PC-3 (cell line): ENCODE measurements around the gene UNK. TPM values are rescaled to one million over a fixed set of nuclear protein-coding genes. Genes with fewer than 3 reads are reported as not detected.
"Not testable (repeated sequence)": the region's sequence is repeated elsewhere in the genome, so short reads cannot be mapped to it uniquely, and the experiment has no call there.

Experiments
- ATAC-seq: fragments of 200-7000 bp; cut with Tn5 transposase; 2 replicates; pipeline ENCODE4 v1.9.1; 2020; ENCODE audit warnings: mild to moderate bottlenecking, moderate library complexity
- BruUV-seq: library from RNA; stranded (reverse); fragments of 400-500 nt; replicated peaks from 2 replicates; lab custom pipeline; 2021; lab: Mats Ljungman, UMichigan
- CTCF ChIA-PET: fragments of 300-600 bp; sonication (Branson Sonifier 250); formaldehyde crosslinking; loops from one replicate; lab custom pipeline; 2022; ENCODE audit warnings: antibody characterized with exemption; lab: Charles Lee
- POLR2A ChIA-PET: fragments of 300-600 bp; sonication (Branson Sonifier 250); formaldehyde crosslinking; loops from one replicate; lab custom pipeline; 2022; ENCODE audit warnings: antibody characterized with exemption; ENCODE audit not compliant: unreplicated experiment; lab: Charles Lee
- DNase-seq: peaks from one replicate; pipeline ENCODE4 v3.0.0-alpha.2; 2015
- H2AFZ ChIP-seq: fragments of 300-600 bp; sonication (generic); 2 replicates; pipeline ENCODE4 v1.6.0; 2016; ENCODE audit warnings: antibody characterized with exemption, low read length
- H3F3A ChIP-seq: fragments of 300-600 bp; sonication (generic); one replicate; pipeline ENCODE4 v1.6.0; 2017; ENCODE audit warnings: antibody characterized with exemption, low read length, control low read depth, mild to moderate bottlenecking; ENCODE audit not compliant: unreplicated experiment
- H3K27ac ChIP-seq: fragments of 300-600 bp; sonication (generic); 2 replicates; pipeline ENCODE4 v1.5.1; 2016; ENCODE audit warnings: mild to moderate bottlenecking, low read length
- H3K27me3 ChIP-seq: fragments of 300-600 bp; sonication (generic); 2 replicates; pipeline ENCODE4 v1.6.1; 2016; ENCODE audit warnings: low read length, mixed read lengths
- H3K36me3 ChIP-seq: fragments of 300-600 bp; sonication (generic); 2 replicates; pipeline ENCODE4 v1.6.1; 2016; ENCODE audit warnings: low read depth, mixed run types, low read length, mixed read lengths
- H3K4me1 ChIP-seq: fragments of 300-600 bp; sonication (generic); 2 replicates; pipeline ENCODE4 v1.5.1; 2016; ENCODE audit warnings: low read length; ENCODE audit not compliant: insufficient read depth
- H3K4me2 ChIP-seq: fragments of 300-600 bp; sonication (generic); 2 replicates; pipeline ENCODE4 v1.6.0; 2016; ENCODE audit warnings: low read length
- H3K4me3 ChIP-seq: fragments of 300-600 bp; sonication (generic); 2 replicates; pipeline ENCODE4 v1.5.1; 2016; ENCODE audit warnings: mild to moderate bottlenecking, low read length, mixed read lengths
- H3K79me2 ChIP-seq: fragments of 300-600 bp; sonication (generic); 2 replicates; pipeline ENCODE4 v1.6.1; 2017; ENCODE audit warnings: low read length, mixed read lengths
- H3K9ac ChIP-seq: fragments of 300-600 bp; sonication (generic); 2 replicates; pipeline ENCODE4 v1.6.0; 2016; ENCODE audit warnings: mild to moderate bottlenecking, low read length
- H3K9me2 ChIP-seq: fragments of 300-600 bp; sonication (generic); replicated peaks from 2 replicates; pipeline ENCODE4 v1.6.1; 2016; ENCODE audit warnings: mixed run types, low read length, mixed read lengths
- H3K9me3 ChIP-seq: fragments of 300-600 bp; sonication (generic); 2 replicates; pipeline ENCODE4 v1.6.1; 2016; ENCODE audit warnings: low read length, mixed read lengths
- H4K20me1 ChIP-seq: fragments of 300-600 bp; sonication (generic); 2 replicates; pipeline ENCODE4 v1.6.1; 2016; ENCODE audit warnings: low read length, mixed read lengths
- EZH2 ChIP-seq: fragments of 300-600 bp; sonication (generic); IDR thresholded peaks from one replicate; pipeline ENCODE4 v1.6.1; 2017; ENCODE audit warnings: antibody characterized with exemption, mild to moderate bottlenecking, low read length; ENCODE audit not compliant: unreplicated experiment
- EZH2phosphoT487 ChIP-seq: fragments of 300-600 bp; sonication (generic); IDR thresholded peaks from 2 replicates; pipeline ENCODE4 v1.6.1; 2018; ENCODE audit warnings: mild to moderate bottlenecking, antibody characterized with exemption, low read length, borderline replicate concordance
- intact Hi-C: fragments of 100-400 bp; cut with micrococcal nuclease; formaldehyde crosslinking; loops from 2 replicates; pipeline ENCODE4 v1.9.0; 2023
- total RNA-seq: library from RNA; depleted of rRNA; stranded (reverse); fragments of >200 nt; gene quantifications from 2 replicates; pipeline ENCODE4 v1.2.3, GENCODE V29; 2014
- TF ChIP-seq, protein P1 (sequence below): fragments of 300-600 bp; sonication (generic); conservative IDR thresholded peaks from 2 replicates; pipeline ENCODE4 v1.5.1; 2017; ENCODE audit warnings: antibody characterized with exemption, low read depth, mild to moderate bottlenecking, low read length

Gene UNK
- total RNA-seq, 1 experiment from 2014 or later, result 21.8 TPM

DNA sequence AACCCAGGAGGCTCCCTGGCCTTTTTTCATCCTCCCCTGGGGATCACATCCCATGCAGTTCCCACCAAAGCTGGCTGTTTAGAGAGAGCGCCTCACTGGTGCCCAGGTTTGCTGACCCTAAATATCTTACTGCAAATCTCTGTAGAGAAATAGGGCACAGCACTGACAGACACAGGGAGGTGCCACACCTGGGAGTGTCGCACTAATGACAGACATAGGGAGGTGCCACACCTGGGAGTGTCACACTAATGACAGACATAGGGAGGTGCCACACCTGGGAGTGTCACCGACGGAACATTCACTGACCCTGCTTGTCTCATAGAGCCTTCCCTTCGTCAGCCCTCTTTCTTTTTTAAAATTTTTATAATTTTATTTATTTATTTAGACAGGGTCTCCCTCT, 25.6 kb downstream of the UNK start:
- H3K4me3 ChIP-seq, result no peak overlapping the region
- ChIA-PET CTCF (no interaction called here), POLR2A (no interaction called here)
- H3K4me1 ChIP-seq, result peaks cover 9% of the 10 kb centered on the region
- H3K79me2 ChIP-seq, result no peaks in the 10 kb centered on the region
- no TSS peak for BruUV-seq
- DNase-seq, result no peak
- H3K36me3 ChIP-seq, result no peaks in the 10 kb centered on the region
- no peaks in the 10 kb centered on the region for H3F3A ChIP-seq
- no peak overlapping the region for H3K9ac ChIP-seq
- TF ChIP-seq EZH2, result no peak
- TF ChIP-seq EZH2phosphoT487, result no peak
- TF ChIP-seq, protein P1, sequence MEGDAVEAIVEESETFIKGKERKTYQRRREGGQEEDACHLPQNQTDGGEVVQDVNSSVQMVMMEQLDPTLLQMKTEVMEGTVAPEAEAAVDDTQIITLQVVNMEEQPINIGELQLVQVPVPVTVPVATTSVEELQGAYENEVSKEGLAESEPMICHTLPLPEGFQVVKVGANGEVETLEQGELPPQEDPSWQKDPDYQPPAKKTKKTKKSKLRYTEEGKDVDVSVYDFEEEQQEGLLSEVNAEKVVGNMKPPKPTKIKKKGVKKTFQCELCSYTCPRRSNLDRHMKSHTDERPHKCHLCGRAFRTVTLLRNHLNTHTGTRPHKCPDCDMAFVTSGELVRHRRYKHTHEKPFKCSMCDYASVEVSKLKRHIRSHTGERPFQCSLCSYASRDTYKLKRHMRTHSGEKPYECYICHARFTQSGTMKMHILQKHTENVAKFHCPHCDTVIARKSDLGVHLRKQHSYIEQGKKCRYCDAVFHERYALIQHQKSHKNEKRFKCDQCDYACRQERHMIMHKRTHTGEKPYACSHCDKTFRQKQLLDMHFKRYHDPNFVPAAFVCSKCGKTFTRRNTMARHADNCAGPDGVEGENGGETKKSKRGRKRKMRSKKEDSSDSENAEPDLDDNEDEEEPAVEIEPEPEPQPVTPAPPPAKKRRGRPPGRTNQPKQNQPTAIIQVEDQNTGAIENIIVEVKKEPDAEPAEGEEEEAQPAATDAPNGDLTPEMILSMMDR, result no peak
- H2AFZ ChIP-seq, result no peak overlapping the region
- H4K20me1 ChIP-seq, result no peaks in the 10 kb centered on the region
- no peak for ATAC-seq
- H3K9me2 ChIP-seq, result no peaks in the 10 kb centered on the region
- no peaks in the 10 kb centered on the region for H3K27me3 ChIP-seq
- no peak overlapping the region for H3K4me2 ChIP-seq
- no peak overlapping the region for H3K27ac ChIP-seq
- intact Hi-C loops, result no loop called here
- no peaks in the 10 kb centered on the region for H3K9me3 ChIP-seq

DNA sequence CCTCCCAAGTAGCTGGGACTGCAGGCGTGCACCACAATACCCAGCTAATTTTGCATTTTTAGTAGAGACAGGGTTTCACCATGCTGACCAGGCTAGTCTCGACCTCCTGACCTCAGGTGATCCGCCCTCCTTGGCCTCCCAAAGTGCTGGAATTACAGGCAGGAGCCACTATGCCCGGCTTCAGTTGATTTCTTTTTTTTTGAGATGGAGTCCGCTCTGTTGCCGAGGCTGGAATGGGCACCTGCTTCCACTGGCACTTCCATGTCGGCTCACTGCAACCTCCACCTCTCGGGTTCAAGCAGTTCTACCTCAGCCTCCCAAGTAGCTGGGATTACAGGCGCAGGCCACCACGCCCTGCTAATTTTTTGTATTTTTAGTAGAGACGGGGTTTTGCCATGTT, 26.1 kb downstream of the UNK start:
- POLR2A ChIA-PET, H3K27me3 ChIP-seq, CTCF ChIA-PET, H3K9me2 ChIP-seq, H3K36me3 ChIP-seq, H3K79me2 ChIP-seq, H3K27ac ChIP-seq, BruUV-seq, H3K4me2 ChIP-seq, H3K4me3 ChIP-seq, H4K20me1 ChIP-seq, H2AFZ ChIP-seq, intact Hi-C loops, DNase-seq, H3K9me3 ChIP-seq, ATAC-seq, H3F3A ChIP-seq, H3K9ac ChIP-seq: not testable (repeated sequence)
- H3K4me1 ChIP-seq, result peaks cover 12% of the 10 kb centered on the region

DNA sequence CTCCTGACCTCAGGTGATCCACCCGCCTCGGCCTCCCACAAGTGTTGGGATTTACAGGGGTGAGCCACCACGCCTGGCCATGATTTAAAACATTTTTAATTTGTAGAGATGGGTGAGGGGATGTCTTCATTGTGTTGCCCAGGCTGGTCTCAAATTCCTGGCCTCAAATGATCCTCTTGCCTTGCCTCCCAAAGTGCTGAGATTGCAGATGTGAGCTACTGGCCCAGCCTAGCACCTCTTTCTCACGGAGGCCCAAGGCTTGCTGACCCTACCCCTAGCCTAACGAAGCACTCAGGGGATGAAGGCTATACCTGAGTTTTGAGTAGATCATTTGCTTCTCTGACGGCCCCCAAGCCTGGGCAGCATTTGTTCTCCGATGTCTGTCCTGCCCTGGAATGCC, 26.6 kb downstream of the UNK start:
- no peak for DNase-seq
- intact Hi-C loops, result no loop called here
- Histone ChIP-seq H3F3A (no peaks in the 10 kb centered on the region), H3K9ac (no peak overlapping the region), H3K27me3 (no peaks in the 10 kb centered on the region), H3K79me2 (no peaks in the 10 kb centered on the region), H3K4me1 (peaks cover 12% of the 10 kb centered on the region), H3K4me2 (no peak overlapping the region), H4K20me1 (no peaks in the 10 kb centered on the region), H3K36me3 (no peaks in the 10 kb centered on the region), H3K9me3 (no peaks in the 10 kb centered on the region), H3K9me2 (no peaks in the 10 kb centered on the region), H3K4me3 (no peak overlapping the region), H2AFZ (no peak overlapping the region), H3K27ac (no peak overlapping the region)
- TF ChIP-seq EZH2phosphoT487 (no peak), EZH2 (no peak)
- TF ChIP-seq, protein P1, result no peak
- POLR2A ChIA-PET, result no interaction called here
- ATAC-seq, result no peak
- CTCF ChIA-PET, result no interaction called here
- BruUV-seq, result no TSS peak
